OCI-LY7 (cell line): ENCODE measurements around the gene LCN6. TPM values are rescaled to one million over a fixed set of nuclear protein-coding genes. Genes with fewer than 3 reads are reported as not detected.

ENCODE experiments used
- BruUV-seq: library from RNA; stranded (reverse); fragments of 400-500 nt; replicated peaks from 2 replicates; lab custom pipeline; 2021; lab: Mats Ljungman, UMichigan
- CTCF ChIA-PET: fragments of 300-600 bp; sonication (Branson Sonifier 250); formaldehyde crosslinking; loops from one replicate; lab custom pipeline; 2022; ENCODE audit warnings: antibody characterized with exemption; ENCODE audit not compliant: unreplicated experiment; lab: Charles Lee
- POLR2A ChIA-PET: fragments of 300-600 bp; sonication (Branson Sonifier 250); formaldehyde crosslinking; loops from one replicate; lab custom pipeline; 2022; ENCODE audit warnings: antibody characterized with exemption; lab: Charles Lee
- DNase-seq: peaks from one replicate; pipeline ENCODE4 v3.0.0-alpha.2; 2015; ENCODE audit warnings: low spot score
- H2AFZ ChIP-seq: fragments of 200-600 bp; sonication (generic), shearing (Covaris generic); 2 replicates; pipeline ENCODE4 v1.6.1; 2014; ENCODE audit warnings: mild to moderate bottlenecking, antibody characterized with exemption, low read length, moderate library complexity
- H3K27ac ChIP-seq: fragments of 200-600 bp; sonication (generic); 2 replicates; pipeline ENCODE4 v1.5.1; 2014; ENCODE audit warnings: mixed run types, low read depth, mild to moderate bottlenecking, moderate library complexity, low read length, inconsistent platforms; ENCODE audit not compliant: poor library complexity, severe bottlenecking
- H3K36me3 ChIP-seq: fragments of 200-600 bp; sonication (generic); 2 replicates; pipeline ENCODE4 v1.6.1; 2014; ENCODE audit warnings: mild to moderate bottlenecking, antibody characterized with exemption, low read length, moderate library complexity, mixed read lengths; ENCODE audit not compliant: insufficient read depth
- H3K4me1 ChIP-seq: fragments of 200-600 bp; sonication (generic); 2 replicates; pipeline ENCODE4 v1.5.1; 2014; ENCODE audit warnings: mild to moderate bottlenecking, low read length; ENCODE audit not compliant: insufficient read depth, poor library complexity, severe bottlenecking
- H3K4me2 ChIP-seq: fragments of 200-600 bp; sonication (generic); 2 replicates; pipeline ENCODE4 v1.6.1; 2014; ENCODE audit warnings: mild to moderate bottlenecking, low read length
- H3K4me3 ChIP-seq: fragments of 200-600 bp; sonication (generic); 2 replicates; pipeline ENCODE4 v1.5.1; 2014; ENCODE audit warnings: mild to moderate bottlenecking, low read depth, low read length; ENCODE audit not compliant: poor library complexity, severe bottlenecking
- H3K79me2 ChIP-seq: fragments of 200-600 bp; sonication (generic); 2 replicates; pipeline ENCODE4 v1.6.1; 2016; ENCODE audit warnings: low read depth, mild to moderate bottlenecking, low read length, moderate library complexity, mixed read lengths; ENCODE audit not compliant: insufficient read depth
- H3K9me2 ChIP-seq: fragments of 200-600 bp; sonication (generic); 2 replicates; pipeline ENCODE4 v1.6.1; 2016; ENCODE audit warnings: mild to moderate bottlenecking, low read length, mixed read lengths; ENCODE audit not compliant: insufficient read depth
- H3K9me3 ChIP-seq: fragments of 200-600 bp; sonication (generic); 2 replicates; pipeline ENCODE4 v1.6.1; 2014; ENCODE audit warnings: mild to moderate bottlenecking, mixed run types, low read length, mixed read lengths
- H4K20me1 ChIP-seq: fragments of 200-600 bp; sonication (generic); 2 replicates; pipeline ENCODE4 v1.6.1; 2014; ENCODE audit warnings: mild to moderate bottlenecking, antibody characterized with exemption, low read length, moderate library complexity, mixed read lengths; ENCODE audit not compliant: insufficient read depth
- CTCF ChIP-seq: fragments of 200-600 bp; sonication (generic); conservative IDR thresholded peaks from 2 replicates; pipeline ENCODE4 v1.5.1; 2014; ENCODE audit warnings: mild to moderate bottlenecking, antibody characterized with exemption, low read length, moderate library complexity, mixed read lengths
- EZH2phosphoT487 ChIP-seq: fragments of 200-600 bp; sonication (generic); IDR thresholded peaks from 2 replicates; pipeline ENCODE4 v1.6.1; 2018; ENCODE audit warnings: low read depth, borderline replicate concordance, mild to moderate bottlenecking, mixed run types, antibody characterized with exemption, low read length, moderate library complexity, mixed read lengths
- intact Hi-C: fragments of 100-400 bp; cut with micrococcal nuclease; formaldehyde crosslinking; loops from one replicate; pipeline ENCODE4 v1.10.0; 2022; ENCODE audit not compliant: unreplicated experiment
- total RNA-seq, 2 experiments: library from RNA; depleted of rRNA in 1 of 2; stranded (reverse); fragments of >200 nt in 1 of 2; shearing (Covaris generic) in 1 of 2; gene quantifications; 2 replicates each; pipeline ENCODE4 v1.2.3, GENCODE V29; 2014 to 2022

LCN6 gene
- total RNA-seq, 2 experiments from 2014 or later, result not detected

DNA sequence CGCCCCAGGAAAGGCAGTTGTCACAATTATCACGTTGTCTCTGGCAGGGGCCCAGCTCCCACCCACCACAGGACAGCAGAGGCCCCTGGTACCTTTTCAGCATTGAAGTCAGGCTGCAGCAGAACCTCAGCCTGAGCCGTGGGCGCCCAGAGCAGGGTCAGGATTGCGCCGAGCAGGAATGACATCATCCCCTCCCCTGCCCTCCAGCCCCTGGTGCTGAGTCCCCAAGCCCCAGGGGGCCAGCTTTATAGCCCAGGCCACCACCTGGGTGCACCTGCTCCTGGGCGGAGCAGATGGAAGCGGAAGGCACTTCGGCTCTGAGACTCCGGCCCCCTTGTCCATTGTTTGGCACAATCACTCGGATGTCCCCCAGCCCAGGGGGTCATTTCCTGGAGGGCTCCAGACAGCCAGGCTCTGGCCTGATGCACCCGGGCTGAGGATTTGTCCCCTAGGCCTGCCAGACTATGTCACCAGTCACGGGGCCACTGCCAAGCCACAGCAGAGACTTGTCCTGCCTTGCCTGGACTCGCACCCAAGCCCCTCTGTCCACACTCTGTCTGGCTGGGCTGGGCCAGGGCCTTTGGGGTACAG, 16.1 kb upstream of the LCN6 start, which contains the start of gene LCN15:
TSS of gene LCN15 (minus strand) at position 218 of the 591 bp plus-strand sequence. CDS start at position 188, 30 bp downstream.
- no peak for DNase-seq
- no peaks in the 10 kb centered on the region for H3K79me2 ChIP-seq
- intact Hi-C loops, result no loop called here
- no TSS peak for BruUV-seq
- TF ChIP-seq EZH2phosphoT487, result no peak
- TF ChIP-seq CTCF, result no peak
- H3K4me3 ChIP-seq, result no peak within 1 kb of the TSS
- no peak within 1 kb of the TSS for H3K4me2 ChIP-seq
- ChIA-PET CTCF (no interaction called here), POLR2A (no interaction called here)
- H3K36me3 ChIP-seq, result no peaks in the 10 kb centered on the region
- H4K20me1 ChIP-seq, result no peaks in the 10 kb centered on the region
- no peaks in the 10 kb centered on the region for H3K9me3 ChIP-seq
- H3K4me1 ChIP-seq, result peaks cover 10% of the 10 kb centered on the region
- no peak within 1 kb of the TSS for H2AFZ ChIP-seq
- H3K27ac ChIP-seq, result no peak within 1 kb of the TSS
- H3K9me2 ChIP-seq, result no peaks in the 10 kb centered on the region

DNA sequence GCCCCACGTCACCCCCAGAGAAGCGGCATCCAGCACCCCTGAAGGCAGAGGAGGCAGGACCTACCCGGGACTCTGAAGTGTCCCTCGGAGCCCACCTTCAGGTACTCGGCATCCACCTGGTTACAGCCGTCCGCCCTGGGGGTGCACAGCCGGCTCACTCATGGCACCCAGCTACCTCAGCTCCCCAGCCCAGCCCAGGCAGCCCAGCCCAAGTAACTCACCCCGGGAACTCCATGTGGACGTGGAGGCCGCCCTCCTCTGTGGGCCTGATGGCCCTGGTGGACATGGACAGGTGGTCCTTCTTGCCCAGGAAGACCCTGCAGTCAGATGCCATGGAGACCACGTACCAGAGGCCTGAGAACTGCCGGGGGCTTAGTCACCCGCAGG, 15.3 kb upstream of the LCN6 start:
- Histone ChIP-seq H3K4me1 (peaks cover 10% of the 10 kb centered on the region), H3K79me2 (no peaks in the 10 kb centered on the region), H3K9me3 (no peaks in the 10 kb centered on the region), H3K9me2 (no peaks in the 10 kb centered on the region), H3K4me3 (no peak overlapping the region), H2AFZ (no peak overlapping the region), H3K4me2 (no peak overlapping the region), H3K27ac (no peak overlapping the region), H4K20me1 (no peaks in the 10 kb centered on the region), H3K36me3 (no peaks in the 10 kb centered on the region)
- intact Hi-C loops, result no loop called here
- TF ChIP-seq EZH2phosphoT487, result no peak
- no peak for TF ChIP-seq CTCF
- POLR2A ChIA-PET, result no interaction called here
- DNase-seq, result no peak
- BruUV-seq, result no TSS peak
- CTCF ChIA-PET, result no interaction called here

DNA sequence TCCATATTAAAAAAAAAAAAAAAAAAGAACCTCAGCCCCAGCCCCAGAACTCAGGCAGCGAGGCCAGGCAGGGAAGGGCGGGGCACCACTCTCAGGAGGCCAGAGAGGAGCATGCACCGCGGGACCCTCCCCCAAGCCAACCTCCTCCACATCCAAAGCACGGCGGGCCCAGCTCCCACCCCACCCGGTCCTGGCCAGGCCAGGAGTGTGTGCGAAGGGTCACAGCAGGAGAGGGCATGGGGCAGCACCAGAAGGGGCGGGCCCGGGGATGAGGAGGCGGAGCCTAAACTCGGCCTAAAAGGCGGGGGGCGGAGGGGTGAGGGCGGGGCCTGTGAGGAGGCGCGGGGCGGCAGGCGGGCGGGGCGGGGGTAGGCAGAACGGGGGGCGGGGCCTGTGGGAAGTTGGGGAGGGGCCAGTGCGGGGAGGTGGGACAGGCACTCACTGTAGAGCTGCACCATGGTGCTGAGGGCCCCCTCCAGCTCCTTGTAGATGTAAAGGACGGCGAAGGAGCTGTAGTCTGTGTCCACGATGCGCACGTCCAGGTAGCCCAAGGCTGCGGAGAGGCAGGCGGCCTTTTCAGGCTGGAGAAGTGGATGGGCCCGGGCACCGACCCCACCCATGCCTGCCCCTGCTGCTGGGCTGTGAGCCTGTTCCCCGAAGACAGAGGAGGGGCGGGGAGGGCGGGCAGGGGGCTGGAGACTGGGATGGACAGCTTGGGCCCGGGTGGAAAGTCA, 14.8 kb upstream of the LCN6 start:
- no peak overlapping the region for H3K27ac ChIP-seq
- ChIA-PET CTCF (no interaction called here), POLR2A (interaction anchor here (0.7 kb wide), 1 partner anchor 214 kb away, joined by 3 read pairs; no protein-coding TSS in a partner anchor)
- H3K4me1 ChIP-seq, result peaks cover 6% of the 10 kb centered on the region
- TF ChIP-seq CTCF, result no peak
- TF ChIP-seq EZH2phosphoT487, result no peak
- DNase-seq, result peak; percentile 77
- H3K9me2 ChIP-seq, result no peaks in the 10 kb centered on the region
- no peak overlapping the region for H2AFZ ChIP-seq
- BruUV-seq, result no TSS peak
- intact Hi-C loops, result no loop called here
- H3K36me3 ChIP-seq, result no peaks in the 10 kb centered on the region
- H3K4me2 ChIP-seq, result no peak overlapping the region
- H3K4me3 ChIP-seq, result no peak overlapping the region
- no peaks in the 10 kb centered on the region for H3K9me3 ChIP-seq
- H4K20me1 ChIP-seq, result no peaks in the 10 kb centered on the region
- H3K79me2 ChIP-seq, result no peaks in the 10 kb centered on the region
